ENCODE results near the gene GDPD4.

The GDPD4 gene

DNA sequence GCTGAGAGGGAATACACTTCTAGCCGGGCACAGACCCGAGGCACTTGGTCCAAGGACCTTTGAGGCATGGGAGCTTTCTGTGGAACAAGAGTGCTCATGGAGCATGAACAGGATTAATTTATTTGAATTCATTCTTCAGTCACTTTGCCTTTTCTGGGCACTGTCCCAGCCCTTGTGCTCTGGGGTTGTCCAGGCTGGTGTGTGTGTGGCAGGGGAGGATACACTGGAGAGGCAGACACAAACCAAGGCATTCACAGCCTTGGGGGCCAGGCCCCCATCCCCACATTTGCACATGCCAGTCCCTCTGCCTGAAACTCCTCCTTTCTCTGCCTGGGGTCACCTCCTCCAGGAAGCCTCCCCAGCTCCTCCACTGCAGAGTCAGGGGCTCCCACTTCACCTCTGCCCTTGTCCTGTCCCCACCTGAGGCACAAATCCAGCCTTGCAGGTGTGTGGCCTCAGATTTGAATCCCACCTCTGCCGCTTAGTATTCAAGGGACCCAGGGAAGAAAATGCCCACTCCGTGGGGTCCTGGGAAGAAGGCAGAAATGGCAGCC, 118.0 kb downstream of the GDPD4 start:
- Mint-ChIP-seq H3K4me3 (no peak overlapping the region), H3K4me1 (ENCODE audit: low read depth in 2 of 2) (peaks cover 0 to 4% of the 10 kb centered on the region in 2 donors), H3K27ac (no peak overlapping the region), H3K27me3 (peaks cover 0 to 30% of the 10 kb centered on the region in 2 donors), H3K36me3 (ENCODE audit: insufficient read depth) (peaks cover 4% of the 10 kb centered on the region), H3K9me3 (peaks cover 0 to 1% of the 10 kb centered on the region in 2 donors)
- no peak for ATAC-seq (replicated peaks)
- no peak for DNase-seq

DNA sequence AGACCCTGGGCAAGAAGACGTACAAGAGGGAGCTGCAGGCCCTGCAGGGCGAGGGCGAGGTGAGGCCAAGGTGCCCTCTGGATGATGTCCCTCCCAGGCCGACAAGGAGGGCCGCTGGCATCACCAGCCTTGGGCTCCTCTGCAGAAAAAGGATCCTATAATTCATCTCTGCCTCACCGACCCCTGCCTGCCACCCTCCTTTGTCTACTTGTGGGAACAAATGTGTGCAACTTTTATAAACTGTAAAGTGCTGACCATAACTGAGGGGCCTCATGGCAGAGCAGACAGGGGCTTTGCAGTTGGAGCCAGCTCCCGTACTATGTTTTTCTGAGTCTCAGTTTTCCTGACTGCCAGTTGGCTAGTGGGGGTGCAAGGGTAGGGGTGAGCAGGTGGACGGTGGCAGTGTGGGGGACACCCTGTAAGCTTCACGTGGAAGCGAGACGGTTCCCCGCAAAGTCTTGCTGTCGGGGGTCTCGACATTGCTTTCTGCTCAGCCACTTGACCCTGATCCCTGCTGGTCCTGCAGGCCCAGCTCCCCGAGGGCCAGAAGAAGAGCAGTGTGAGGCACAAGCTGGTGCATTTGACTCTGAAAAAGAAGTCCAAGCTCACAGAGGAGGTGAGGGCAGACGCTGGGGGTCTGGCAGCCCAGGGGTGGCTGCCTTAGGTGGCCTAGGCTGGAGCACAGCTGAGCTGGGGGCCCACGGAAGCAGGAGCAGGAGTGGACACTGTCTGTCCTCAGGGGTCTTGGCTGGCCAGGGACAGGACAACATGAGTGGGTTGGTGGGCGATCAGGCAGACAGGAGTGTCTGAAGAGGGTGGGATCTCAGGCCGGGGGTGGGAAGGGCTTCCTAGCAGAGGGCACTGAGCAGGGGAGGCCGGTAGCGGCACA, 118.7 kb downstream of the GDPD4 start:
- H3K9me3 Mint-ChIP-seq: peaks cover 3 to 5% of the 10 kb centered on the region in 2 donors
- peaks cover 4% of the 10 kb centered on the region for H3K36me3 Mint-ChIP-seq (ENCODE audit: insufficient read depth)
- no peak overlapping the region for H3K4me3 Mint-ChIP-seq
- DNase-seq (no peak), ATAC-seq (replicated peaks) (no peak)
- H3K27me3 Mint-ChIP-seq: peaks cover 0 to 30% of the 10 kb centered on the region in 2 donors
- H3K27ac Mint-ChIP-seq: no peak overlapping the region
- H3K4me1 Mint-ChIP-seq (ENCODE audit: low read depth in 2 of 2): peaks cover 0 to 4% of the 10 kb centered on the region in 2 donors

DNA sequence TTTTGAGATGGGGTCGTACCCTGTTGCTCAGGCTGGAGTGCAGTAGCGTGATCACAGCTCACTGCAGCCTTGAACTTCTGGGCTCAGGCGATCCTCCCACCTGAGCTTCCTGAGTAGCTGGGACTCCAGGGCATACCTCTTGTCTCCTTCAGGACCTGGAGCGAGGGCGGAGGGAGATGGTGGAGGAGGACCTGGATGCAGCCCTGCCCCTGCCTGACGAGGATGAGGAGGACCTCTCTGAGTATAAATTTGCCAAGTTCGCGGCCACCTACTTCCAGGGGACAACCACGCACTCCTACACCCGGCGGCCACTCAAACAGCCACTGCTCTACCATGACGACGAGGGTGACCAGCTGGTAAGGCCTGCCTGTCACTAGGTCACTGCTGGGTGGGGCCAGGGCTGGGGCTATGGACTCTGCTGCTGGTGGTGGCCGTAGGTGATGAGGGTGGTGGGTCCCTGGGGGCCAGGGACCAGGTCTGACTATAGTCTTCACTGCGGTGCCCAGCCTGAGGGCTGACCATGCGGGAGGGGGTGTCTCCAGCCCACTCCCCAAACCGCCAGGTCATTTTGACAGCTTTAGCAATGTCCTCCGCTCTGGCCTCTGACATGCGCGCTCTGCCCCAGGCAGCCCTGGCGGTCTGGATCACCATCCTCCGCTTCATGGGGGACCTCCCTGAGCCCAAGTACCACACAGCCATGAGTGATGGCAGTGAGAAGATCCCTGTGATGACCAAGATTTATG, 119.5 kb downstream of the GDPD4 start:
- ATAC-seq (replicated peaks) (no peak), DNase-seq (no peak)
- Mint-ChIP-seq H3K4me3 (no peak overlapping the region), H3K36me3 (ENCODE audit: insufficient read depth) (peaks cover 4% of the 10 kb centered on the region), H3K4me1 (ENCODE audit: low read depth in 2 of 2) (peaks cover 0 to 4% of the 10 kb centered on the region in 2 donors), H3K27ac (no peak overlapping the region), H3K27me3 (peaks cover 0 to 30% of the 10 kb centered on the region in 2 donors), H3K9me3 (peaks cover 3 to 5% of the 10 kb centered on the region in 2 donors)

DNA sequence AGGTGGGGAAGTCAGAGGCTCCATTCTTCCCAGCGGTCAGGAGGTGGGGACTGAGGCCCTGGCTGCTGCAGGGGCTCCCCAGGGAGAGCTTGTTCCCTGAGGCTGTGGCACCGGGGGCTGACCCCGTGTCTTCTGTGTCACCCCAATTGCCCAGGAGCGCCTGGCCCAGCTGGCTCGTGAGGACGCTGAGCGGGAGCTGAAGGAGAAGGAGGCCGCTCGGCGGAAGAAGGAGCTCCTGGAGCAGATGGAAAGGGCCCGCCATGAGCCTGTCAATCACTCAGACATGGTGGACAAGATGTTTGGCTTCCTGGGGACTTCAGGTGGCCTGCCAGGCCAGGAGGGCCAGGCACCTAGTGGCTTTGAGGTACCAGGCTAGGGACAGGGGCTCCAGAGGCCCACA, 120.3 kb downstream of the GDPD4 start:
- no peaks in the 10 kb centered on the region for H3K4me1 Mint-ChIP-seq (ENCODE audit: low read depth in 2 of 2)
- DNase-seq (no peak), ATAC-seq (replicated peaks) (no peak)
- peaks cover 4% of the 10 kb centered on the region for H3K36me3 Mint-ChIP-seq (ENCODE audit: insufficient read depth)
- peaks cover 0 to 30% of the 10 kb centered on the region in 2 donors for H3K27me3 Mint-ChIP-seq
- peaks cover 3 to 5% of the 10 kb centered on the region in 2 donors for H3K9me3 Mint-ChIP-seq
- H3K4me3 Mint-ChIP-seq: no peak overlapping the region
- no peak overlapping the region for H3K27ac Mint-ChIP-seq

DNA sequence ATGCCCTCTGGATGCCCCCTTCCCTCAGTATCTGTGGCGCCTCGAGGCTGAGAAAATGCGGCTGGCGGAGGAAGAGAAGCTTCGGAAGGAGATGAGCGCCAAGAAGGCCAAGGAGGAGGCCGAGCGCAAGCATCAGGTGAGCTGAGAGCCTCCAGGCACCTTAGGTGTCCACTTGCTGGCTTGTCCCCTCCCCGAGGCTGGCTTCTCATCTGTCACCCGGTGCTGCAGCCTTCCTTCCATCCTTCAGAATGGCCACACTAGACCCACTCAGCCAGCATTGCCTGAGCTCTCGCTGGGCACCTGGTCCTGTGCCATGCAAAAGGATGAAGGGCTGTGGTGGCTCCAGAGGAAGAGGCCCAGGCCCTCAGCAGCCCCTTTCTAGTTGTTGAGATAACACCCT, 121.1 kb downstream of the GDPD4 start:
- peaks cover 0 to 30% of the 10 kb centered on the region in 2 donors for H3K27me3 Mint-ChIP-seq
- peaks cover 3 to 5% of the 10 kb centered on the region in 2 donors for H3K9me3 Mint-ChIP-seq
- DNase-seq: no peak
- H3K27ac Mint-ChIP-seq: no peak overlapping the region
- ATAC-seq (replicated peaks): no peak
- H3K36me3 Mint-ChIP-seq (ENCODE audit: insufficient read depth): peaks cover 4% of the 10 kb centered on the region
- H3K4me3 Mint-ChIP-seq: no peak overlapping the region
- peaks cover 0 to 2% of the 10 kb centered on the region in 2 donors for H3K4me1 Mint-ChIP-seq (ENCODE audit: low read depth in 2 of 2)

DNA sequence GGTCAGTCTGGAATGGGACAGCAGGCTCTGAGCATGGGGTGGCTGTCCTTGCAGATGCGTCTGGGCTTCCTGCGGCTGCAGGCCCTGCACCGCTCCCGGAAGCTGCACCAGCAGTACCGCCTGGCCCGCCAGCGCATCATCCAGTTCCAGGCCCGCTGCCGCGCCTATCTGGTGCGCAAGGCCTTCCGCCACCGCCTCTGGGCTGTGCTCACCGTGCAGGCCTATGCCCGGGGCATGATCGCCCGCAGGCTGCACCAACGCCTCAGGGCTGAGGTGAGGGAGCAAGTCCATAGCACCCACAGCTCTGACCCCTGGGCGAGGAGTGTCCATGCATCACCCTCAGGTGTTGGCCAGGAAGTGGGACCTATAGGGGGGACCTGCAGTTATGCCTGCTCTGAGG, 121.8 kb downstream of the GDPD4 start:
- no peak for DNase-seq
- ATAC-seq (replicated peaks): no peak
- H3K4me1 Mint-ChIP-seq (ENCODE audit: low read depth in 2 of 2): peaks cover 0 to 2% of the 10 kb centered on the region in 2 donors
- H3K9me3 Mint-ChIP-seq: peaks cover 3 to 5% of the 10 kb centered on the region in 2 donors
- H3K27ac Mint-ChIP-seq: no peak overlapping the region
- no peak overlapping the region for H3K4me3 Mint-ChIP-seq
- peaks cover 4% of the 10 kb centered on the region for H3K36me3 Mint-ChIP-seq (ENCODE audit: insufficient read depth)
- peaks cover 0 to 30% of the 10 kb centered on the region in 2 donors for H3K27me3 Mint-ChIP-seq

DNA sequence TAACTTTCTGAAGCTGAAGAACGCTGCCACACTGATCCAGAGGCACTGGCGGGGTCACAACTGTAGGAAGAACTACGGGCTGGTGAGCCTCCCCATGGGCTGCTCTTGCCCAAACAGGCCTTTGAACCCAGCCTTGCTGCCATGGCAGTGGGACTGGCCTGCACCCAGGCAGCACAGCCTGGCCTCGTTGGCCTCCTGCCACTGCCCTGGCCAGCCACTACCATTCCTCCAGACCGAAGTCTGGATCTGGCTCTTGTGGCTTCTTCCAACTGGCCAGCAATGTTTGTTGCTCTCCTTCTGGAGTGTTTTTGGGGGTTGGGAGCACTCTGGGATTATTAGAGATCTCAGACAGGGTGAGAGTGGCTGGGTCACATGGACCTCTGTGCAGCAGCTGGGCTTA, 122.4 kb downstream of the GDPD4 start:
- no peak for DNase-seq
- peaks cover 3 to 5% of the 10 kb centered on the region in 2 donors for H3K9me3 Mint-ChIP-seq
- H3K27ac Mint-ChIP-seq: no peak overlapping the region
- H3K36me3 Mint-ChIP-seq (ENCODE audit: insufficient read depth): peaks cover 8% of the 10 kb centered on the region
- H3K4me3 Mint-ChIP-seq: no peak overlapping the region
- peaks cover 0 to 2% of the 10 kb centered on the region in 2 donors for H3K4me1 Mint-ChIP-seq (ENCODE audit: low read depth in 2 of 2)
- peaks cover 0 to 30% of the 10 kb centered on the region in 2 donors for H3K27me3 Mint-ChIP-seq
- no peak for ATAC-seq (replicated peaks)

DNA sequence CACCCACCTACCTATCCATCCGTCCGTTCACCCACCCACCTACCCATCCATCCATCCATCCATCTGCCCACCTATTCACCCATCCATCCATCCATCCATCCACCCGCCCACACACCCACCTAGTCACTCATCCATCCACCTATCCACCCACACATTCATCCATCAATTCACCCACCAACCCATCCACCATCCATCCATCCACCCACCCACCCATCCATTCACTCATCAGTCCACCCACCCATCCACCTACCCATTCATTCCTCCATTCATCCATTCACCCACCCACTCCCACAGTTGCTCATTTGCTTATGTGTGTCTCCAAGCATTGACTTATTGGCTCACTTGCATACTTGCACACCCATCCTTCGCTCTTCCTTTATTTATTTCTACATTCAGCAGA, 123.3 kb downstream of the GDPD4 start:
- Mint-ChIP-seq H3K9me3 (peaks cover 3 to 5% of the 10 kb centered on the region in 2 donors), H3K27ac (no peak overlapping the region), H3K4me3 (no peak overlapping the region), H3K36me3 (ENCODE audit: insufficient read depth) (peaks cover 8% of the 10 kb centered on the region), H3K27me3 (peaks cover 0 to 29% of the 10 kb centered on the region in 2 donors), H3K4me1 (ENCODE audit: low read depth in 2 of 2) (peaks cover 0 to 2% of the 10 kb centered on the region in 2 donors)
- ATAC-seq (replicated peaks) (no peak), DNase-seq (no peak)

DNA sequence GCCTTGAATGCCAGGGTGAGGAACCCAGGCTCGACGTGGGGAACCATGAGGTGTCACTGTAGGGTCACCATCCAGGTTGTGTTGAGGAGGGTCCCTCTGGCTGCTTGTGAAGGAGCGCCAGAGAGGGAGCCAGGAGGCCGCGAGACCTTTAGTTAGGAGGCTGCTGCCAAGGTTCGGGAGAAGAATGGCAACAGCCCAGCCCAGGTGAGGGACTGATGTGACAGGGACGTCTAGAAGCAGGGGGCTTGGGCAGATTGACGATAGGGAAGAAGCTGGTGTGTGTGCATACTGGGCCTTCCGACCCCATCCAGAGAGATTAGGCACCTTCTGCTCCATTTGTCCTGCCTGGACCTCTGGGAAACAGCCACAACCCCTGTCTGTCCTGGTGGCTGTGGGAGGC, 124.5 kb downstream of the GDPD4 start:
- Mint-ChIP-seq H3K36me3 (ENCODE audit: insufficient read depth) (peaks cover 8% of the 10 kb centered on the region), H3K27ac (no peak overlapping the region), H3K4me3 (no peak overlapping the region), H3K27me3 (peaks cover 0 to 18% of the 10 kb centered on the region in 2 donors), H3K4me1 (ENCODE audit: low read depth in 2 of 2) (peaks cover 0 to 2% of the 10 kb centered on the region in 2 donors), H3K9me3 (peaks cover 3 to 5% of the 10 kb centered on the region in 2 donors)
- ATAC-seq (replicated peaks) (no peak), DNase-seq (no peak)

DNA sequence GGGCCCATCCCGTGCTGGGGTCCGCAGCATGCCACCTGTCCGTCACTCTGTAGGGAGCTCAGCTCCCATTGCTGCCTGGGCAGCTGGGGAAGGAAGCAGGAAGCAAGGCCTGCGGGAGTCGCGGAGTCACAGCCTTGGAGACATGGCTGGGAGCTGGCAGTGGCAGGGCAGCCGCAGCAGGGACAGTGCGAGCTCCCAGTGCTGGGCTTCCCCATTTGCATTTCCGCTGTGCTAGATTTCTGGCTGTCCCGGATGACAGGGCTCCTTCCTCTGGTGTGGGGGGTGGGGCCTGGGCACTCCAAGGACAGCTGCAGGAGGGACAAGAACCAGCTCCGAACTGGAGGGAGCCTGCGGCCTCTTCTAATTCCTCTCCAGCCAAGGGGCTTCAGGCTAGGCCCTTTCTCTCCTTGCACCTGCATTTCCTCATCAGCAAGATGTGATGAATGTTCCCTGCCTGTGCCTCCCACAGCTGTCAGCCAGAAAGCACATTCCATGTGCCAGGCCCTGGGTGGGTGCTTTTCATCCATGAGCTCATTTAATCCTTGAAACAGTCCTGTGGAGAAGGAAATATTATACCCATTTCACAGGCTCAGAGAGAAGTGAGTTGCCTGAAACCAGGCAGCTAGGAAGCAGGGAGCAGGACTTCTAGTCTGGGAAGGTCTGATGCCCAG, 125.5 kb downstream of the GDPD4 start:
- DNase-seq (no peak), ATAC-seq (replicated peaks) (no peak)
- H3K27ac Mint-ChIP-seq: no peak overlapping the region
- peaks cover 0 to 11% of the 10 kb centered on the region in 2 donors for H3K27me3 Mint-ChIP-seq
- peaks cover 3 to 5% of the 10 kb centered on the region in 2 donors for H3K9me3 Mint-ChIP-seq
- no peak overlapping the region for H3K4me3 Mint-ChIP-seq
- H3K4me1 Mint-ChIP-seq (ENCODE audit: low read depth in 2 of 2): peaks cover 0 to 2% of the 10 kb centered on the region in 2 donors
- peaks cover 8% of the 10 kb centered on the region for H3K36me3 Mint-ChIP-seq (ENCODE audit: insufficient read depth)

DNA sequence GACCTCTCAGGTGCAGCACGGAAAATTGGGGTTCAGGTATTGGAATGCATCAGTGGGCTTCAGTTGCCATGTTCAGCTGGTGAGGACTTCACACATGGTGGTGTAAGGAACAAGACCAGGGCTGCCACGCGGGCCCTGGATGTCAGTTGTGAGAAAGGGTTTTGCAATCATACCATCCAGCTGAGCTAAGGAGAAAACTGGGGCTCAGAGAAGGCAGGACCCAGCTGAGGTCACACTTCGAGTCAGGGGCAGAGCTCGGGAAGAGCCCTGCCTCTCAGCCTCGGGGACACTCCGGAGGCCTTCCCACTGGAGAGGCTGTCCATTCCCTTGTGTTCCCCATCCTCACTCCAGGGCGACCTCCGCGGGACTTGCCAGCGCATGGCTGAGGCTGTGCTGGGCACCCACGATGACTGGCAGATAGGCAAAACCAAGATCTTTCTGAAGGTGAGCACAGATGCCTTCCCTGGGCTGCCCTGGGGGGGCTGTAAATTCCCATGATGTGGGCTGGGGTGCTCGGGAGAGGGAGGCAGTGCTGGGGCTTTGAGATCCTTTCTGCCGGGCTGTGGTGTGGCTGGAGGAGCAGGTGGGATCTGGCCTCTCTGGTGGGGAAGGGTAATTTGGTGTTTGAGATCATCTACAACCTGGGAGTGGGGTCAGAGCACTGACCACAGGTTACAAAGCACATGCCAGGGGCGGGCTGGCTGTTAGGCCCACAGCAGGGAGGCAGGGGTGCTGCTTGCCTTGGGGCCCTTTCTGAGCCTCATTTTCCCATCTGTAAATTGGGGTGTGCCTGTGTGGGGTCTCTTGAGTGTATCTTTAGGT, 126.3 kb downstream of the GDPD4 start:
- Mint-ChIP-seq H3K9me3 (peaks cover 3 to 5% of the 10 kb centered on the region in 2 donors), H3K27me3 (peaks cover 0 to 4% of the 10 kb centered on the region in 2 donors), H3K27ac (no peak overlapping the region), H3K36me3 (ENCODE audit: insufficient read depth) (peaks cover 7% of the 10 kb centered on the region), H3K4me3 (no peak overlapping the region), H3K4me1 (ENCODE audit: low read depth in 2 of 2) (peaks cover 0 to 2% of the 10 kb centered on the region in 2 donors)
- no peak for ATAC-seq (replicated peaks)
- DNase-seq: no peak

DNA sequence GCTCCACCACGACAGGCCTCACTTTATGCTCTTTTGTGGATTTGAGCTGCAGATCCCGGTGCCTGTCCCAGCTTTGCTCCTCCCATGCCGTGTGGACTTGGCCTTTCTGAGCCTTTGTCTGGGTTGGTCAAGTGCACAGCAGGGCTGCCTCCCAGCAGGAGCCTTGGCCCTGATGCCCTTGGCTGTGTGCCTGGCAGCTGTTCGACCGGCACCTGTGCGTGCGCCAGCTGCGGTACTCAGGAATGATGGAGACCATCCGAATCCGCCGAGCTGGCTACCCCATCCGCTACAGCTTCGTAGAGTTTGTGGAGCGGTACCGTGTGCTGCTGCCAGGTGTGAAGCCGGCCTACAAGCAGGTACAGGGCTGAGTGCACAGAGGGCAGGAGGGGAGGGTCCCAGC, 126.9 kb downstream of the GDPD4 start:
- Mint-ChIP-seq H3K4me1 (ENCODE audit: low read depth in 2 of 2) (peaks cover 0 to 2% of the 10 kb centered on the region in 2 donors), H3K9me3 (peaks cover 3 to 5% of the 10 kb centered on the region in 2 donors), H3K27me3 (no peaks in the 10 kb centered on the region), H3K27ac (no peak overlapping the region), H3K4me3 (no peak overlapping the region), H3K36me3 (ENCODE audit: insufficient read depth) (peaks cover 4% of the 10 kb centered on the region)
- DNase-seq (no peak), ATAC-seq (replicated peaks) (no peak)
